SK-N-SH treated with all-trans-retinoic acid at 6 μM for 48 hours (cell line): ENCODE data around the gene UBASH3A.

Experiments used
- CSRNP3 ChIP-seq: fragments of 250-450 bp; sonication (Bioruptor Pico); IDR thresholded peaks from 2 replicates; pipeline ENCODE4 v1.5.1; 2021; ENCODE audit warnings: mild to moderate bottlenecking, moderate library complexity
- RARB ChIP-seq: fragments of 250-450 bp; sonication (Bioruptor Pico); IDR thresholded peaks from 2 replicates; pipeline ENCODE4 v1.8.0; 2021; ENCODE audit warnings: mild to moderate bottlenecking, moderate library complexity
- SNAI2 ChIP-seq: fragments of 250-450 bp; sonication (Bioruptor Pico); IDR thresholded peaks from 2 replicates; pipeline ENCODE4 v1.5.0; 2020; ENCODE audit warnings: mild to moderate bottlenecking, moderate library complexity
- TCF4 ChIP-seq: fragments of 250-450 bp; sonication (Bioruptor Pico); IDR thresholded peaks from 2 replicates; pipeline ENCODE4 v1.8.0; 2021; ENCODE audit warnings: mild to moderate bottlenecking, moderate library complexity, borderline replicate concordance
- ZFP3 ChIP-seq: fragments of 250-450 bp; sonication (Bioruptor Pico); IDR thresholded peaks from 2 replicates; pipeline ENCODE4 v1.5.0; 2020; ENCODE audit warnings: mild to moderate bottlenecking, moderate library complexity

- no peak for TF ChIP-seq CSRNP3 (CRISPR knock-in tag)
- TF ChIP-seq RARB (CRISPR knock-in tag): no peak
- TF ChIP-seq SNAI2 (CRISPR knock-in tag): no peak
- no peak for TF ChIP-seq TCF4 (CRISPR knock-in tag)
- TF ChIP-seq ZFP3 (CRISPR knock-in tag): no peak
These were observed 14.3 kb upstream of the UBASH3A start for GRCh38 chr21:42389449-42389835.
